ENCODE data around the gene GUSB. TPM values are rescaled to one million over a fixed set of nuclear protein-coding genes. Genes with fewer than 3 reads are reported as not detected.

The GUSB gene
- total RNA-seq, 1 experiment from 2014 or later = 42.3 TPM

- TF ChIP-seq, protein P1, sequence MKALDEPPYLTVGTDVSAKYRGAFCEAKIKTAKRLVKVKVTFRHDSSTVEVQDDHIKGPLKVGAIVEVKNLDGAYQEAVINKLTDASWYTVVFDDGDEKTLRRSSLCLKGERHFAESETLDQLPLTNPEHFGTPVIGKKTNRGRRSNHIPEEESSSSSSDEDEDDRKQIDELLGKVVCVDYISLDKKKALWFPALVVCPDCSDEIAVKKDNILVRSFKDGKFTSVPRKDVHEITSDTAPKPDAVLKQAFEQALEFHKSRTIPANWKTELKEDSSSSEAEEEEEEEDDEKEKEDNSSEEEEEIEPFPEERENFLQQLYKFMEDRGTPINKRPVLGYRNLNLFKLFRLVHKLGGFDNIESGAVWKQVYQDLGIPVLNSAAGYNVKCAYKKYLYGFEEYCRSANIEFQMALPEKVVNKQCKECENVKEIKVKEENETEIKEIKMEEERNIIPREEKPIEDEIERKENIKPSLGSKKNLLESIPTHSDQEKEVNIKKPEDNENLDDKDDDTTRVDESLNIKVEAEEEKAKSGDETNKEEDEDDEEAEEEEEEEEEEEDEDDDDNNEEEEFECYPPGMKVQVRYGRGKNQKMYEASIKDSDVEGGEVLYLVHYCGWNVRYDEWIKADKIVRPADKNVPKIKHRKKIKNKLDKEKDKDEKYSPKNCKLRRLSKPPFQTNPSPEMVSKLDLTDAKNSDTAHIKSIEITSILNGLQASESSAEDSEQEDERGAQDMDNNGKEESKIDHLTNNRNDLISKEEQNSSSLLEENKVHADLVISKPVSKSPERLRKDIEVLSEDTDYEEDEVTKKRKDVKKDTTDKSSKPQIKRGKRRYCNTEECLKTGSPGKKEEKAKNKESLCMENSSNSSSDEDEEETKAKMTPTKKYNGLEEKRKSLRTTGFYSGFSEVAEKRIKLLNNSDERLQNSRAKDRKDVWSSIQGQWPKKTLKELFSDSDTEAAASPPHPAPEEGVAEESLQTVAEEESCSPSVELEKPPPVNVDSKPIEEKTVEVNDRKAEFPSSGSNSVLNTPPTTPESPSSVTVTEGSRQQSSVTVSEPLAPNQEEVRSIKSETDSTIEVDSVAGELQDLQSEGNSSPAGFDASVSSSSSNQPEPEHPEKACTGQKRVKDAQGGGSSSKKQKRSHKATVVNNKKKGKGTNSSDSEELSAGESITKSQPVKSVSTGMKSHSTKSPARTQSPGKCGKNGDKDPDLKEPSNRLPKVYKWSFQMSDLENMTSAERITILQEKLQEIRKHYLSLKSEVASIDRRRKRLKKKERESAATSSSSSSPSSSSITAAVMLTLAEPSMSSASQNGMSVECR (CRISPR knock-in tag; IDR thresholded peaks at IDR 0.05; ENCODE audit: borderline replicate concordance) = no peak
- TF ChIP-seq, protein P2, sequence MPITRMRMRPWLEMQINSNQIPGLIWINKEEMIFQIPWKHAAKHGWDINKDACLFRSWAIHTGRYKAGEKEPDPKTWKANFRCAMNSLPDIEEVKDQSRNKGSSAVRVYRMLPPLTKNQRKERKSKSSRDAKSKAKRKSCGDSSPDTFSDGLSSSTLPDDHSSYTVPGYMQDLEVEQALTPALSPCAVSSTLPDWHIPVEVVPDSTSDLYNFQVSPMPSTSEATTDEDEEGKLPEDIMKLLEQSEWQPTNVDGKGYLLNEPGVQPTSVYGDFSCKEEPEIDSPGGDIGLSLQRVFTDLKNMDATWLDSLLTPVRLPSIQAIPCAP (CRISPR knock-in tag; IDR thresholded peaks at IDR 0.05) = no peak
- TF ChIP-seq, protein P3, sequence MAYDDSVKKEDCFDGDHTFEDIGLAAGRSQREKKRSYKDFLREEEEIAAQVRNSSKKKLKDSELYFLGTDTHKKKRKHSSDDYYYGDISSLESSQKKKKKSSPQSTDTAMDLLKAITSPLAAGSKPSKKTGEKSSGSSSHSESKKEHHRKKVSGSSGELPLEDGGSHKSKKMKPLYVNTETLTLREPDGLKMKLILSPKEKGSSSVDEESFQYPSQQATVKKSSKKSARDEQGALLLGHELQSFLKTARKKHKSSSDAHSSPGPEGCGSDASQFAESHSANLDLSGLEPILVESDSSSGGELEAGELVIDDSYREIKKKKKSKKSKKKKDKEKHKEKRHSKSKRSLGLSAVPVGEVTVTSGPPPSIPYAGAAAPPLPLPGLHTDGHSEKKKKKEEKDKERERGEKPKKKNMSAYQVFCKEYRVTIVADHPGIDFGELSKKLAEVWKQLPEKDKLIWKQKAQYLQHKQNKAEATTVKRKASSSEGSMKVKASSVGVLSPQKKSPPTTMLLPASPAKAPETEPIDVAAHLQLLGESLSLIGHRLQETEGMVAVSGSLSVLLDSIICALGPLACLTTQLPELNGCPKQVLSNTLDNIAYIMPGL (CRISPR knock-in tag; IDR thresholded peaks at IDR 0.05) = no peak
- TF ChIP-seq ZBTB43 (CRISPR knock-in tag; IDR thresholded peaks at IDR 0.05) (no peak), CREM (CRISPR knock-in tag; IDR thresholded peaks at IDR 0.05) (no peak), CBFB (CRISPR knock-in tag; IDR thresholded peaks at IDR 0.05; ENCODE audit: low read depth) (no peak), TEAD4 (CRISPR knock-in tag; IDR thresholded peaks at IDR 0.05) (no peak)
- TF ChIP-seq, protein P4, sequence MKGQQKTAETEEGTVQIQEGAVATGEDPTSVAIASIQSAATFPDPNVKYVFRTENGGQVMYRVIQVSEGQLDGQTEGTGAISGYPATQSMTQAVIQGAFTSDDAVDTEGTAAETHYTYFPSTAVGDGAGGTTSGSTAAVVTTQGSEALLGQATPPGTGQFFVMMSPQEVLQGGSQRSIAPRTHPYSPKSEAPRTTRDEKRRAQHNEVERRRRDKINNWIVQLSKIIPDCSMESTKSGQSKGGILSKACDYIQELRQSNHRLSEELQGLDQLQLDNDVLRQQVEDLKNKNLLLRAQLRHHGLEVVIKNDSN (CRISPR knock-in tag; IDR thresholded peaks at IDR 0.05) = no peak
- TF ChIP-seq, protein P5, sequence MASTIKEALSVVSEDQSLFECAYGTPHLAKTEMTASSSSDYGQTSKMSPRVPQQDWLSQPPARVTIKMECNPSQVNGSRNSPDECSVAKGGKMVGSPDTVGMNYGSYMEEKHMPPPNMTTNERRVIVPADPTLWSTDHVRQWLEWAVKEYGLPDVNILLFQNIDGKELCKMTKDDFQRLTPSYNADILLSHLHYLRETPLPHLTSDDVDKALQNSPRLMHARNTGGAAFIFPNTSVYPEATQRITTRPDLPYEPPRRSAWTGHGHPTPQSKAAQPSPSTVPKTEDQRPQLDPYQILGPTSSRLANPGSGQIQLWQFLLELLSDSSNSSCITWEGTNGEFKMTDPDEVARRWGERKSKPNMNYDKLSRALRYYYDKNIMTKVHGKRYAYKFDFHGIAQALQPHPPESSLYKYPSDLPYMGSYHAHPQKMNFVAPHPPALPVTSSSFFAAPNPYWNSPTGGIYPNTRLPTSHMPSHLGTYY (CRISPR knock-in tag; IDR thresholded peaks at IDR 0.05) = no peak
- TF ChIP-seq, protein P6, sequence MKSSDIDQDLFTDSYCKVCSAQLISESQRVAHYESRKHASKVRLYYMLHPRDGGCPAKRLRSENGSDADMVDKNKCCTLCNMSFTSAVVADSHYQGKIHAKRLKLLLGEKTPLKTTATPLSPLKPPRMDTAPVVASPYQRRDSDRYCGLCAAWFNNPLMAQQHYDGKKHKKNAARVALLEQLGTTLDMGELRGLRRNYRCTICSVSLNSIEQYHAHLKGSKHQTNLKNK (CRISPR knock-in tag; IDR thresholded peaks at IDR 0.05) = no peak
These were observed 7.1 kb downstream of the GUSB start (continued) for GRCh38 chr7:65974876-65975275.

GRCh38 chr7:65974191-65974801 lies 7.7 kb downstream of the GUSB start:
- POLR2A ChIA-PET = no interaction called here
- no peak for ATAC-seq
- no peaks in the 10 kb centered on the region for H3K9me3 Mint-ChIP-seq
- peaks cover 50% of the 10 kb centered on the region for H3K36me3 Mint-ChIP-seq
- H3K4me1 Mint-ChIP-seq = no peaks in the 10 kb centered on the region
- no peak for TF ChIP-seq MXD4 (CRISPR knock-in tag; IDR thresholded peaks at IDR 0.05; ENCODE audit: borderline replicate concordance)
- no peak for TF ChIP-seq AR (CRISPR knock-in tag; IDR thresholded peaks at IDR 0.05)
- TF ChIP-seq CDX4 (CRISPR knock-in tag; IDR thresholded peaks at IDR 0.05; ENCODE audit: borderline replicate concordance) = no peak
- DNase-seq (ENCODE audit: low spot score) = no peak
- H3K27ac Mint-ChIP-seq = no peak overlapping the region
- H3K27me3 Mint-ChIP-seq (ENCODE audit: low read depth) = no peaks in the 10 kb centered on the region
- no peak overlapping the region for H3K4me3 Mint-ChIP-seq
- CTCF ChIA-PET = no interaction called here
